A673 (cell line): ENCODE data around the gene ASPM.

ENCODE experiments used
- EZH2 ChIP-seq: fragments of 200-600 bp; sonication (generic); IDR thresholded peaks from 2 replicates; pipeline ENCODE4 v1.6.1; 2017; ENCODE audit warnings: borderline replicate concordance, low read depth, mild to moderate bottlenecking, mixed read lengths, antibody characterized with exemption, low read length; ENCODE audit not compliant: poor library complexity, severe bottlenecking
- TF ChIP-seq, protein P1 (sequence below): fragments of 300-800, 200-600 bp; sonication (generic); conservative IDR thresholded peaks from 2 replicates; pipeline ENCODE4 v1.5.1; 2017; ENCODE audit warnings: low read depth, mild to moderate bottlenecking, antibody characterized with exemption, low read length, moderate library complexity, mixed read lengths

DNA sequence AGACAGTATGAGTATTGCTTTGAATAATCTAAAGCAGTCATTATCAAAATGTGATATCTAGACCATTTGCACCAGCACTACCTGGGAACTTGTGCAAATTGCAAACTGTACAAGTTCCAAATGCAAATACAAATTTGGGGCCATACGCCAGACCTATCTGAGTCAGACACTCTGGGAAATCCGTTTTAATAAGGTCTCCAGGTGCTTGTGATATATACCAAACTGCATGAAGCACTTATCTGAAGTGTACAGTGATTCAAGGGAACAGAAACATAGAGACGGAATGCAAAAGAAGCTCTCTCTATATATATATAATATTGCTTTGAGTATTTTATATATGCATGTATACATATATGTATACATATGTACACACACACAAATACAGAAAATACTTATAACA lies 36.2 kb upstream of the ASPM start:
- TF ChIP-seq, protein P1, sequence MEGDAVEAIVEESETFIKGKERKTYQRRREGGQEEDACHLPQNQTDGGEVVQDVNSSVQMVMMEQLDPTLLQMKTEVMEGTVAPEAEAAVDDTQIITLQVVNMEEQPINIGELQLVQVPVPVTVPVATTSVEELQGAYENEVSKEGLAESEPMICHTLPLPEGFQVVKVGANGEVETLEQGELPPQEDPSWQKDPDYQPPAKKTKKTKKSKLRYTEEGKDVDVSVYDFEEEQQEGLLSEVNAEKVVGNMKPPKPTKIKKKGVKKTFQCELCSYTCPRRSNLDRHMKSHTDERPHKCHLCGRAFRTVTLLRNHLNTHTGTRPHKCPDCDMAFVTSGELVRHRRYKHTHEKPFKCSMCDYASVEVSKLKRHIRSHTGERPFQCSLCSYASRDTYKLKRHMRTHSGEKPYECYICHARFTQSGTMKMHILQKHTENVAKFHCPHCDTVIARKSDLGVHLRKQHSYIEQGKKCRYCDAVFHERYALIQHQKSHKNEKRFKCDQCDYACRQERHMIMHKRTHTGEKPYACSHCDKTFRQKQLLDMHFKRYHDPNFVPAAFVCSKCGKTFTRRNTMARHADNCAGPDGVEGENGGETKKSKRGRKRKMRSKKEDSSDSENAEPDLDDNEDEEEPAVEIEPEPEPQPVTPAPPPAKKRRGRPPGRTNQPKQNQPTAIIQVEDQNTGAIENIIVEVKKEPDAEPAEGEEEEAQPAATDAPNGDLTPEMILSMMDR: no peak
- no peak for TF ChIP-seq EZH2
